HepG2 (cell line): ENCODE results near the gene NUDT21. TPM values are rescaled to one million over a fixed set of nuclear protein-coding genes. Genes with fewer than 3 reads are reported as not detected.

Source experiments
- CREM ChIP-seq, 2 experiments: sonication (generic) in 1 of 2; formaldehyde crosslinking in 1 of 2; IDR thresholded peaks; 2 replicates each; pipeline versions ENCODE4 v1.4.0 to v1.6.1; 2016 to 2020; ENCODE audit warnings: antibody characterized with exemption in 1 of 2, mild to moderate bottlenecking in 1 of 2, missing genetic modification reagents in 1 of 2
- DR1 ChIP-seq: sonication (generic); formaldehyde crosslinking; IDR thresholded peaks from 2 replicates; pipeline ENCODE4 v1.8.0; 2021; ENCODE audit warnings: mild to moderate bottlenecking, missing genetic modification reagents, inconsistent platforms
- FOXM1 ChIP-seq: sonication (generic); formaldehyde crosslinking; IDR thresholded peaks from 2 replicates; pipeline ENCODE4 v1.5.0; 2020; ENCODE audit warnings: missing genetic modification reagents
- NFYC ChIP-seq: IDR thresholded peaks from 2 replicates; pipeline ENCODE4 v1.6.1; 2016; ENCODE audit warnings: missing genetic modification reagents, missing compliant biosample characterization
- NONO ChIP-seq, 2 experiments: fragments of 450-650 bp in 1 of 2; sonication (generic) in 1 of 2; formaldehyde crosslinking in 1 of 2; IDR thresholded peaks in 1 of 2; conservative IDR thresholded peaks in 1 of 2; 2 replicates each; pipeline versions ENCODE4 v1.6.1 to v1.8.0; 2017 to 2022; ENCODE audit warnings: mild to moderate bottlenecking in 1 of 2, missing genetic modification reagents in 1 of 2, moderate library complexity in 1 of 2
- NRL ChIP-seq: sonication (generic); formaldehyde crosslinking; IDR thresholded peaks from 2 replicates; pipeline ENCODE4 v1.5.0; 2020; ENCODE audit warnings: missing genetic modification reagents, mild to moderate bottlenecking, moderate library complexity, borderline replicate concordance
- SP1 ChIP-seq, 2 experiments: fragments of 450-650 bp in 1 of 2; sonication (generic) in 1 of 2; formaldehyde crosslinking in 1 of 2; IDR thresholded peaks; 2 replicates each; pipeline versions ENCODE4 v1.4.0 to v1.6.1; 2016 to 2020; ENCODE audit warnings: missing genetic modification reagents in 1 of 2
- SRY ChIP-seq: sonication (generic); formaldehyde crosslinking; IDR thresholded peaks from 2 replicates; pipeline ENCODE4 v1.8.0; 2022; ENCODE audit warnings: mild to moderate bottlenecking, missing genetic modification reagents
- ZBTB3 ChIP-seq: sonication (generic); formaldehyde crosslinking; IDR thresholded peaks from 2 replicates; pipeline ENCODE4 v1.4.0; 2020; ENCODE audit warnings: low read depth, mild to moderate bottlenecking, moderate library complexity, missing genetic modification reagents, borderline replicate concordance
- ZFP36 ChIP-seq: fragments of 150-350 bp; IDR thresholded peaks from 2 replicates; pipeline ENCODE4 v1.6.1; 2018; ENCODE audit warnings: borderline replicate concordance, low read length, low read depth; ENCODE audit not compliant: partially characterized antibody
- ZNF232 ChIP-seq: sonication (generic); formaldehyde crosslinking; IDR thresholded peaks from 2 replicates; pipeline ENCODE4 v1.4.0; 2020; ENCODE audit warnings: missing genetic modification reagents, borderline replicate concordance
- ZNF335 ChIP-seq: sonication (generic); formaldehyde crosslinking; IDR thresholded peaks from 2 replicates; pipeline ENCODE4 v1.4.0; 2020; ENCODE audit warnings: missing genetic modification reagents
- polyA plus RNA-seq, 8 experiments: library from polyadenylated mRNA; depleted of rRNA in 3 of 8; stranded (reverse) in 7 of 8; unstranded in 1 of 8; fragments of >200 nt; fragmentation: Illumina TruSeq in 4 of 8; extraction: Trizol in 4 of 8; gene quantifications; 2 replicates each; pipeline versions ENCODE4 v1.2.1 to v1.2.3, GENCODE V29; 2011 to 2016; ENCODE audit warnings: low read depth in 4 of 8, missing spikeins in 1 of 8, mixed read lengths in 1 of 8; ENCODE audit not compliant: insufficient read depth in 1 of 8
- total RNA-seq, 5 experiments: library from RNA; depleted of rRNA; stranded (reverse); fragments of >200 nt; fragmentation: Illumina TruSeq; extraction: Trizol; gene quantifications; 2 replicates each; pipeline ENCODE4 v1.2.3, GENCODE V29; 2016; ENCODE audit warnings: low read depth in 1 of 5
- TF ChIP-seq, protein P1 (sequence below): sonication (generic); formaldehyde crosslinking; IDR thresholded peaks from 2 replicates; pipeline ENCODE4 v1.4.0; 2020; ENCODE audit warnings: missing genetic modification reagents, borderline replicate concordance
- TF ChIP-seq, protein P2 (sequence below): sonication (generic); formaldehyde crosslinking; IDR thresholded peaks from 2 replicates; pipeline ENCODE4 v1.5.0; 2020; ENCODE audit warnings: mild to moderate bottlenecking, low read depth, missing genetic modification reagents, borderline replicate concordance
- TF ChIP-seq, protein P3 (sequence below): sonication (generic); formaldehyde crosslinking; conservative IDR thresholded peaks from 2 replicates; pipeline ENCODE4 v1.4.0; 2020; ENCODE audit warnings: missing genetic modification reagents
- TF ChIP-seq, protein P4 (sequence below): sonication (generic); formaldehyde crosslinking; IDR thresholded peaks from 2 replicates; pipeline ENCODE4 v1.4.0; 2020; ENCODE audit warnings: missing genetic modification reagents
- TF ChIP-seq, protein P5 (sequence below): sonication (generic); formaldehyde crosslinking; IDR thresholded peaks from 2 replicates; pipeline ENCODE4 v1.4.0; 2020; ENCODE audit warnings: missing genetic modification reagents

The NUDT21 gene
- total and polyA plus RNA-seq, 2 of the 13 experiments (the other 11 are each of a cell fraction or from before 2014, with no cell fraction given) = 177 to 210 TPM

DNA sequence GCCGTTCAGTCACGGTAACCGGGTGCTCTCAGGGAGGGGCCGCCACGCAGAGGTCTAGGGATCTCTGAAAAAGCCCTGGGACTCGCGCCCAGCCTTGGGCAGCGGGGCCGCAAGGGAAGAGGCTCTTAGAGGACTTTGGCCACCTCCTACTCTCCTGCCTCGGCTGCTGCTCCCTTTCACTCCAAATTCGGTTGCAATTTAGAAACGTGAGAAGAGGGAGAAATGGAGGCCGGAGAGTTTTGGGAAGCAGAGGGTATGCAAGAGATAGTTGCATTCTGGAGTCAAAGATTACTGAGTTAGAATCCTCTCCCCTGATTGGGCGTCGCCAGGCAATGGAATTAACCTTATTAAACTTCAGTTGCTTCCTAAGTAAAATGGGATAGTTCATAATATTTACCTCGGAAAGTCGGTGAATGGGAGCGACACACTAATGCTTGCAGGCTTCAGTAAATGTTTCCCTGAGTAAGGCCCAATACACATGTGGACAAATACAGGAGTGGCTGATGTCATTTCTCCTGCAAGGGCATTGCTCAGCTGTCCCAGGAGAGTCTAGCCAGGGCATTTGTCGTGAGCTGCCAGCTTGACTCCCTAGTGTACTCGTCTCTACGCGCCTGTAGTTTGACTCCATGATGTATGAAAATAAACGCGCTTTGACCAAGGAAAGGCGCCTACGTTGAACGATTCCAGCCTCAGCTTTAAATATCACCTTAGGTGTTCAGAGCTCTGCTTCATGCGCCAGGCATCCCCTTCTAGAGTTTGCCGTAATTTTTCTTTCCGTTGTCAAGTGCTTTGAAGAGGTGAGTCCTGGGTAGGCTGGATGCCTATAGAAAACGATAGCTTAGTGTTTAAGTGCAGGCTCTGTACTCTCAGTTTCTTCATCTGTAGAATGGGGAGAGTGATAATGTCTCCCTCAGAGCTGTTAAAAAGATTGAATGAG lies 889 bp upstream of the NUDT21 start (continued):
- TF ChIP-seq, protein P1, sequence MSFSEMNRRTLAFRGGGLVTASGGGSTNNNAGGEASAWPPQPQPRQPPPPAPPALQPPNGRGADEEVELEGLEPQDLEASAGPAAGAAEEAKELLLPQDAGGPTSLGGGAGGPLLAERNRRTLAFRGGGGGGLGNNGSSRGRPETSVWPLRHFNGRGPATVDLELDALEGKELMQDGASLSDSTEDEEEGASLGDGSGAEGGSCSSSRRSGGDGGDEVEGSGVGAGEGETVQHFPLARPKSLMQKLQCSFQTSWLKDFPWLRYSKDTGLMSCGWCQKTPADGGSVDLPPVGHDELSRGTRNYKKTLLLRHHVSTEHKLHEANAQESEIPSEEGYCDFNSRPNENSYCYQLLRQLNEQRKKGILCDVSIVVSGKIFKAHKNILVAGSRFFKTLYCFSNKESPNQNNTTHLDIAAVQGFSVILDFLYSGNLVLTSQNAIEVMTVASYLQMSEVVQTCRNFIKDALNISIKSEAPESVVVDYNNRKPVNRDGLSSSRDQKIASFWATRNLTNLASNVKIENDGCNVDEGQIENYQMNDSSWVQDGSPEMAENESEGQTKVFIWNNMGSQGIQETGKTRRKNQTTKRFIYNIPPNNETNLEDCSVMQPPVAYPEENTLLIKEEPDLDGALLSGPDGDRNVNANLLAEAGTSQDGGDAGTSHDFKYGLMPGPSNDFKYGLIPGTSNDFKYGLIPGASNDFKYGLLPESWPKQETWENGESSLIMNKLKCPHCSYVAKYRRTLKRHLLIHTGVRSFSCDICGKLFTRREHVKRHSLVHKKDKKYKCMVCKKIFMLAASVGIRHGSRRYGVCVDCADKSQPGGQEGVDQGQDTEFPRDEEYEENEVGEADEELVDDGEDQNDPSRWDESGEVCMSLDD (CRISPR knock-in tag) = 0 out of 2 replicates have a peak, but pooled peaks have one; percentile 23
- TF ChIP-seq NRL (CRISPR knock-in tag) = no peak
- TF ChIP-seq SRY = peak; percentile 87
- no peak for TF ChIP-seq ZFP36
- TF ChIP-seq, protein P2, sequence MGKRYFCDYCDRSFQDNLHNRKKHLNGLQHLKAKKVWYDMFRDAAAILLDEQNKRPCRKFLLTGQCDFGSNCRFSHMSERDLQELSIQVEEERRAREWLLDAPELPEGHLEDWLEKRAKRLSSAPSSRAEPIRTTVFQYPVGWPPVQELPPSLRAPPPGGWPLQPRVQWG (CRISPR knock-in tag) = no peak
- no peak for TF ChIP-seq NONO (IDR thresholded peaks at IDR 0.05)
- no peak for TF ChIP-seq NONO (CRISPR knock-in tag; conservative IDR thresholded peaks at IDR 0.05)
- no peak for TF ChIP-seq NFYC (CRISPR knock-in tag)
- TF ChIP-seq CREM (IDR thresholded peaks at IDR 0.05) = no peak
- TF ChIP-seq CREM (CRISPR knock-in tag; IDR thresholded peaks at IDR 0.05) = no peak
- TF ChIP-seq, protein P3, sequence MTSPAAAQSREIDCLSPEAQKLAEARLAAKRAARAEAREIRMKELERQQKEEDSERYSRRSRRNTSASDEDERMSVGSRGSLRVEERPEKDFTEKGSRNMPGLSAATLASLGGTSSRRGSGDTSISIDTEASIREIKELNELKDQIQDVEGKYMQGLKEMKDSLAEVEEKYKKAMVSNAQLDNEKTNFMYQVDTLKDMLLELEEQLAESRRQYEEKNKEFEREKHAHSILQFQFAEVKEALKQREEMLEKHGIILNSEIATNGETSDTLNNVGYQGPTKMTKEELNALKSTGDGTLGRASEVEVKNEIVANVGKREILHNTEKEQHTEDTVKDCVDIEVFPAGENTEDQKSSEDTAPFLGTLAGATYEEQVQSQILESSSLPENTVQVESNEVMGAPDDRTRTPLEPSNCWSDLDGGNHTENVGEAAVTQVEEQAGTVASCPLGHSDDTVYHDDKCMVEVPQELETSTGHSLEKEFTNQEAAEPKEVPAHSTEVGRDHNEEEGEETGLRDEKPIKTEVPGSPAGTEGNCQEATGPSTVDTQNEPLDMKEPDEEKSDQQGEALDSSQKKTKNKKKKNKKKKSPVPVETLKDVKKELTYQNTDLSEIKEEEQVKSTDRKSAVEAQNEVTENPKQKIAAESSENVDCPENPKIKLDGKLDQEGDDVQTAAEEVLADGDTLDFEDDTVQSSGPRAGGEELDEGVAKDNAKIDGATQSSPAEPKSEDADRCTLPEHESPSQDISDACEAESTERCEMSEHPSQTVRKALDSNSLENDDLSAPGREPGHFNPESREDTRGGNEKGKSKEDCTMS (CRISPR knock-in tag) = no peak
- TF ChIP-seq ZNF232 = no peak
- TF ChIP-seq DR1 (CRISPR knock-in tag) = no peak
- no peak for TF ChIP-seq SP1 (IDR thresholded peaks at IDR 0.05)
- 0 out of 2 replicates have a peak, but pooled peaks have one; percentile 7 for TF ChIP-seq SP1 (CRISPR knock-in tag; IDR thresholded peaks at IDR 0.05)
- no peak for TF ChIP-seq FOXM1
- TF ChIP-seq ZBTB3 (CRISPR knock-in tag) = no peak
- TF ChIP-seq, protein P4, sequence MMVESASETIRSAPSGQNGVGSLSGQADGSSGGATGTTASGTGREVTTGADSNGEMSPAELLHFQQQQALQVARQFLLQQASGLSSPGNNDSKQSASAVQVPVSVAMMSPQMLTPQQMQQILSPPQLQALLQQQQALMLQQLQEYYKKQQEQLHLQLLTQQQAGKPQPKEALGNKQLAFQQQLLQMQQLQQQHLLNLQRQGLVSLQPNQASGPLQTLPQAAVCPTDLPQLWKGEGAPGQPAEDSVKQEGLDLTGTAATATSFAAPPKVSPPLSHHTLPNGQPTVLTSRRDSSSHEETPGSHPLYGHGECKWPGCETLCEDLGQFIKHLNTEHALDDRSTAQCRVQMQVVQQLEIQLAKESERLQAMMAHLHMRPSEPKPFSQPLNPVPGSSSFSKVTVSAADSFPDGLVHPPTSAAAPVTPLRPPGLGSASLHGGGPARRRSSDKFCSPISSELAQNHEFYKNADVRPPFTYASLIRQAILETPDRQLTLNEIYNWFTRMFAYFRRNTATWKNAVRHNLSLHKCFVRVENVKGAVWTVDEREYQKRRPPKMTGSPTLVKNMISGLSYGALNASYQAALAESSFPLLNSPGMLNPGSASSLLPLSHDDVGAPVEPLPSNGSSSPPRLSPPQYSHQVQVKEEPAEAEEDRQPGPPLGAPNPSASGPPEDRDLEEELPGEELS (CRISPR knock-in tag) = 0 out of 2 replicates have a peak, but pooled peaks have one; percentile 15
- no peak for TF ChIP-seq ZNF335 (CRISPR knock-in tag)
- TF ChIP-seq, protein P5, sequence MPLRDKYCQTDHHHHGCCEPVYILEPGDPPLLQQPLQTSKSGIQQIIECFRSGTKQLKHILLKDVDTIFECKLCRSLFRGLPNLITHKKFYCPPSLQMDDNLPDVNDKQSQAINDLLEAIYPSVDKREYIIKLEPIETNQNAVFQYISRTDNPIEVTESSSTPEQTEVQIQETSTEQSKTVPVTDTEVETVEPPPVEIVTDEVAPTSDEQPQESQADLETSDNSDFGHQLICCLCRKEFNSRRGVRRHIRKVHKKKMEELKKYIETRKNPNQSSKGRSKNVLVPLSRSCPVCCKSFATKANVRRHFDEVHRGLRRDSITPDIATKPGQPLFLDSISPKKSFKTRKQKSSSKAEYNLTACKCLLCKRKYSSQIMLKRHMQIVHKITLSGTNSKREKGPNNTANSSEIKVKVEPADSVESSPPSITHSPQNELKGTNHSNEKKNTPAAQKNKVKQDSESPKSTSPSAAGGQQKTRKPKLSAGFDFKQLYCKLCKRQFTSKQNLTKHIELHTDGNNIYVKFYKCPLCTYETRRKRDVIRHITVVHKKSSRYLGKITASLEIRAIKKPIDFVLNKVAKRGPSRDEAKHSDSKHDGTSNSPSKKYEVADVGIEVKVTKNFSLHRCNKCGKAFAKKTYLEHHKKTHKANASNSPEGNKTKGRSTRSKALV (CRISPR knock-in tag) = no peak
